PFSK-1 (cell line): Measurements from ENCODE around the gene GMCL1.

Experiments
- FOXP2 ChIP-seq: optimal IDR thresholded peaks from 2 replicates; pipeline ENCODE3; 2011; ENCODE audit warnings: borderline replicate concordance, control low read depth, inconsistent platforms; ENCODE audit not compliant: insufficient read depth; ENCODE audit errors: extremely low read length, extremely low read depth
- POLR2AphosphoS5 ChIP-seq: IDR thresholded peaks from 2 replicates; pipeline ENCODE4 v1.6.1; 2012; ENCODE audit warnings: low read depth, mild to moderate bottlenecking, control low read depth, low read length, moderate library complexity
- REST ChIP-seq, 2 experiments: IDR thresholded peaks; 2 replicates each; pipeline versions ENCODE4 v1.6.1 to v1.8.0; 2011 to 2012; ENCODE audit warnings: low read depth in 2 of 2, low read length in 2 of 2, control low read depth in 1 of 2, inconsistent platforms in 1 of 2, mild to moderate bottlenecking in 1 of 2, moderate library complexity in 1 of 2; ENCODE audit not compliant: insufficient read depth in 1 of 2
- SIN3A ChIP-seq: IDR thresholded peaks from 2 replicates; pipeline ENCODE4 v1.6.1; 2012; ENCODE audit warnings: mild to moderate bottlenecking, low read length, moderate library complexity, borderline replicate concordance; ENCODE audit not compliant: insufficient read depth
- TAF1 ChIP-seq: IDR thresholded peaks from 2 replicates; pipeline ENCODE4 v1.6.1; 2012; ENCODE audit warnings: low read length, control low read depth, borderline replicate concordance; ENCODE audit not compliant: insufficient read depth

GRCh38 chr2:69791045-69791444 is 38.4 kb upstream of the GMCL1 start:
- TF ChIP-seq POLR2AphosphoS5 (no peak), REST (IDR thresholded peaks at IDR 0.05; ENCODE audit: insufficient read depth in 1 of 2, low read depth in 2 of 2, low read length in 2 of 2) (no peak), TAF1 (no peak), FOXP2 (no peak), SIN3A (no peak)
